Nephron (organoid): ENCODE results near the gene GMDS.

Experiments
- H3K27ac Mint-ChIP-seq, 3 experiments: 2 replicates each; pipeline ENCODE4 v1.8.0; 2020; ENCODE audit warnings: mixed read lengths in 3 of 3, mild to moderate bottlenecking in 2 of 3, moderate library complexity in 1 of 3
- H3K27me3 Mint-ChIP-seq: 2 replicates; pipeline ENCODE4 v1.8.0; 2021; ENCODE audit warnings: low read depth, mild to moderate bottlenecking, moderate library complexity, mixed read lengths
- H3K36me3 Mint-ChIP-seq: 2 replicates; pipeline ENCODE4 v1.8.0; 2020; ENCODE audit warnings: low read depth, mixed read lengths
- H3K4me1 Mint-ChIP-seq: 2 replicates; pipeline ENCODE4 v1.8.0; 2020; ENCODE audit warnings: mixed read lengths
- H3K4me3 Mint-ChIP-seq, 3 experiments: 2 replicates each; pipeline ENCODE4 v1.8.0; 2020; ENCODE audit warnings: mild to moderate bottlenecking in 3 of 3, mixed read lengths in 3 of 3, moderate library complexity in 2 of 3
- H3K9me3 Mint-ChIP-seq: 2 replicates; pipeline ENCODE4 v1.8.0; 2020; ENCODE audit warnings: mixed read lengths
- TF ChIP-seq, protein P1 (sequence below), 3 experiments: fragments of 200-600 bp; sonication (generic); IDR thresholded peaks; one replicate each; pipeline ENCODE4 v1.5.0; 2021; ENCODE audit warnings: antibody characterized with exemption in 3 of 3; ENCODE audit not compliant: unreplicated experiment in 3 of 3

GMDS gene

DNA sequence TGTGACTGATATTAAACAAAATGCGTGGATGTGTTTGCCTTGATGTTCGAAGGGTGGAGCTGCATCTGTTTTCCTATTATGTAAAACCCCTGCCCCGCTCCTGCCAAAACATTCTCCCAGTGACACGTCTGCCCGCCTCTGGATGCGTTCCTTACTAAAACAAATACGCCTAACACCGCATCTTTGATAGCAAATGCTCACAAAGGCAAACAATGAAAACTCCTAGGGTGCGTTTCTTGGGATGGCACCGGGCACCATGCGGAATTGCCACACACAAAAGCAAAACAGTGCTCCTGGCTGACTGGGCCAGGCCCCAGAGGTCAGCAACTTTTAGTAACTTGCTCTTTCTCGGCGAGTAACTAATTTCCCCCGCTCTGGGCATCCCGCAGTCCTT is 644.6 kb downstream of the GMDS start:
- no peaks in the 10 kb centered on the region for H3K9me3 Mint-ChIP-seq
- TF ChIP-seq, protein P1, sequence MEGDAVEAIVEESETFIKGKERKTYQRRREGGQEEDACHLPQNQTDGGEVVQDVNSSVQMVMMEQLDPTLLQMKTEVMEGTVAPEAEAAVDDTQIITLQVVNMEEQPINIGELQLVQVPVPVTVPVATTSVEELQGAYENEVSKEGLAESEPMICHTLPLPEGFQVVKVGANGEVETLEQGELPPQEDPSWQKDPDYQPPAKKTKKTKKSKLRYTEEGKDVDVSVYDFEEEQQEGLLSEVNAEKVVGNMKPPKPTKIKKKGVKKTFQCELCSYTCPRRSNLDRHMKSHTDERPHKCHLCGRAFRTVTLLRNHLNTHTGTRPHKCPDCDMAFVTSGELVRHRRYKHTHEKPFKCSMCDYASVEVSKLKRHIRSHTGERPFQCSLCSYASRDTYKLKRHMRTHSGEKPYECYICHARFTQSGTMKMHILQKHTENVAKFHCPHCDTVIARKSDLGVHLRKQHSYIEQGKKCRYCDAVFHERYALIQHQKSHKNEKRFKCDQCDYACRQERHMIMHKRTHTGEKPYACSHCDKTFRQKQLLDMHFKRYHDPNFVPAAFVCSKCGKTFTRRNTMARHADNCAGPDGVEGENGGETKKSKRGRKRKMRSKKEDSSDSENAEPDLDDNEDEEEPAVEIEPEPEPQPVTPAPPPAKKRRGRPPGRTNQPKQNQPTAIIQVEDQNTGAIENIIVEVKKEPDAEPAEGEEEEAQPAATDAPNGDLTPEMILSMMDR (IDR thresholded peaks at IDR 0.05; ENCODE audit: unreplicated experiment in 3 of 3) = no peak
- H3K4me3 Mint-ChIP-seq = no peak overlapping the region
- no peak overlapping the region for H3K27ac Mint-ChIP-seq
- no peaks in the 10 kb centered on the region for H3K36me3 Mint-ChIP-seq
- H3K27me3 Mint-ChIP-seq = peaks cover 81% of the 10 kb centered on the region
- H3K4me1 Mint-ChIP-seq = peaks cover 21% of the 10 kb centered on the region

DNA sequence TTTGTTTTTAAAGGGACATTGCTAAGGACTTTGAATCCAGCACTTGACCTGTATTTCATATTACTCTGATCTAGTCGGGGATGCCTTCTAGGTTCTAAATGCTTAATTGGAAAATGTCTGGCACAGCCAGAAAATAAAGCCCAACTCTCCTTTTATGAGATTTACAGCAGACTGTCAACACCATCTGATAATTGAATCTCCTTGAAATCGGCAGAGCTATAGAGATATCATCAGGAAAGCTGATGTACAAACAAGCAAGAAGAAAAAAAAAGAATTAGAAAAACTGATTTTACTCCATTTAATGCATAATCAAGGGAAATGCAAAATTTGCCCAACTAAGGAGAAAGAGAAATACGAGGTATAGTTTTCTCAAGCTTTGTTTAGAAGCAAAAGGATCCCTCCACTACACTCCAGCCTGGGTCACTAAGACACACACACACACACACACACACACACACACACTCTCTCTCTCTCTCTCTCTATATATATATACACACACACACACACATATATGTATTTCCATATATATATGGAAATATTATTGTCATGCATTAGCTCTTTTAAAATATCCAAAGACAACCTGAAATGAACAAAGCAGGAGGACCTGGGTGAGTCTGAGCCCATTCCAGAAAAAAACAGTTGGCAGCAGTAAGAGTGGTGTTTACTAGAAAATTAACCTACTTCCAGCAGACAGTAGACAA is 645.2 kb downstream of the GMDS start:
- Mint-ChIP-seq H3K4me1 (peaks cover 21% of the 10 kb centered on the region), H3K27me3 (peaks cover 75% of the 10 kb centered on the region), H3K27ac (no peak overlapping the region), H3K9me3 (no peaks in the 10 kb centered on the region), H3K4me3 (no peak overlapping the region), H3K36me3 (no peaks in the 10 kb centered on the region)
- TF ChIP-seq, protein P1 (IDR thresholded peaks at IDR 0.05; ENCODE audit: unreplicated experiment in 3 of 3) = no peak

DNA sequence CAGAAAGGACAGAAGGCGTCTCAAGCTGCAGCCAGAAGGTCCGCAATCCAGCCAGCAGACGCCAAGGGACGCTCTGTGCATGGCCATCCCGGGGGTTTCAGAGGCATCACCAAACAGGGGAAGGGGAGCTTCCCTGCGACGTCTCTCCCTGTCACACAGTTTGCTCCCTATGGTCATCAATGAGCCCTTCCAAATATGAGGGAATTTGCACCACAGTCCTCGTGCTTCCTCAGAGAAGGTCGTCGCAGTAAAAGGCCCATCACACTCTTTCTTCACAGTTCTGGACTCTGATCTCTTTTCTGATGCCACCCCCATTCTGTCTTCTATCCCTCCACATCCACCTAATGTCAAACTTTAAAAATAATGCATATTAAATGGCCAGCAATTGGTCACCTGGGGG is 645.9 kb downstream of the GMDS start:
- Mint-ChIP-seq H3K36me3 (no peaks in the 10 kb centered on the region), H3K4me1 (peaks cover 21% of the 10 kb centered on the region), H3K27ac (no peak overlapping the region)

DNA sequence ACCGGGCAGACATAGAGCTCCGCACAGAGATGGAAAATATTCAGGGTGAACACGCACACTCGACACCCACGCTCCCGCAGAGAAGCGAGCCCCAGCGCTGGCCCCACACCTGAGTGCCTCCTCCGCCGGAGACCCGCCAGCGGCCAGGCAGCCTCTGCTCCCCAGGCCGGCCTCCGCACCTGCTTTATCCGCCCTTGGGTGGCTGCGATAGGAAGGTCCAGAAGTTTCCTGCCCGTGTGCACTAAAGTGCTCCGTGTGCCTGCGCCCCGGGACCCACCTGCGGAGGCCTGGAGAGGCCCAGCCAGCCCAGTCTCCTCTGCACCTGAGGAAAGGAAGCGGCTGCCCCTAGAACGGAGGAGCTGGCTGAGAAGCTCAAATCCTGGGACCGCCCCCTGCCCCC is 646.5 kb downstream of the GMDS start:
- TF ChIP-seq, protein P1 (IDR thresholded peaks at IDR 0.05; ENCODE audit: unreplicated experiment in 3 of 3) = no peak
- Mint-ChIP-seq H3K27me3 (peaks cover 80% of the 10 kb centered on the region), H3K4me3 (no peak overlapping the region), H3K36me3 (no peaks in the 10 kb centered on the region), H3K9me3 (no peaks in the 10 kb centered on the region), H3K27ac (no peak overlapping the region), H3K4me1 (peaks cover 21% of the 10 kb centered on the region)

More for the DNA sequence above, 645.9 kb downstream of the GMDS start:
- H3K9me3 Mint-ChIP-seq = no peaks in the 10 kb centered on the region
- peaks cover 79% of the 10 kb centered on the region for H3K27me3 Mint-ChIP-seq
- TF ChIP-seq, protein P1 (IDR thresholded peaks at IDR 0.05; ENCODE audit: unreplicated experiment in 3 of 3) = no peak
- H3K4me3 Mint-ChIP-seq = no peak overlapping the region

DNA sequence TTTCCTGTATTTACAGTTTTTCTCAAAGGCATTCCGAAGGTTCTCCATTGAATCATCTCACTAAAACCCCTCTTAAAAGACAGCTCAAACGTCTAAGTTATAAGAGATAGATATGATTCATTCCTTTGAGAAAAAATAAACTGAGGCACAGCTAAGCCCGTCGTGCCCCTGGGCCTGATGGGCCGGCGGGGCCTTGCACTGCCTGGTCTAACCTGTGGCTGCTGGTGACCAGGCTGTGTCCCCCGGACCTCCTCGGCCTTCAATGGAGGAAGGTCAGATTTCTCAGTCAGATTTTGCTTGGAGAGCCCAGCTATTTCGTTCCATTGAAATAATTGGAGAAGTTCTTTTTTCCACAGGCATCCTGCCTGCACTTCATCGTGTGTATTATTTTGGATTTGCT is 647.0 kb downstream of the GMDS start:
- H3K36me3 Mint-ChIP-seq = no peaks in the 10 kb centered on the region
- peaks cover 80% of the 10 kb centered on the region for H3K27me3 Mint-ChIP-seq
- no peak overlapping the region for H3K4me3 Mint-ChIP-seq
- peak overlapping the region in 1 of 3 experiments; percentile 2 for H3K27ac Mint-ChIP-seq
- TF ChIP-seq, protein P1 (IDR thresholded peaks at IDR 0.05; ENCODE audit: unreplicated experiment in 3 of 3) = no peak
- peaks cover 21% of the 10 kb centered on the region for H3K4me1 Mint-ChIP-seq
- no peaks in the 10 kb centered on the region for H3K9me3 Mint-ChIP-seq

DNA sequence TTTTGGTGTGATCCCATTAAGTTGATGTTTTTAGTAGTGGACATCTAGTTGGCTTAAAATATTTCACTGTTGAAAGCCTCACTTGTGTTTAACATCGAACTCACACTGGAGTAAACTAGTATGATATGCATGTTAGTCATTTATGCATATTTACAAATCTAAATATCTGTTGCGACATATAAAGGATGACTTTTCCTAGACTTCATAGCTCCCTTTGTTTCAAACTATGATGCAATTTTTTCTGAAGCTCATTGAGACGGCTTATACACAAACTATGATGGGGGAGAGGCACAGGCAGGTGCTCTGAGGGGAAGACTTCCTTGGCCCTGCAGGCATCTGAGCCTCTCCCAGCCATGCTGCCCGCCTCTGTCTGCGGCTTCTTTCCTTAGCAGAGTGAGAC is 647.5 kb downstream of the GMDS start:
- Mint-ChIP-seq H3K4me3 (peak overlapping the region in 1 of 3 experiments; percentile 23), H3K9me3 (no peaks in the 10 kb centered on the region), H3K27me3 (peaks cover 78% of the 10 kb centered on the region), H3K27ac (peak overlapping the region in 1 of 3 experiments; percentile 2), H3K4me1 (peaks cover 21% of the 10 kb centered on the region), H3K36me3 (no peaks in the 10 kb centered on the region)
- TF ChIP-seq, protein P1 (IDR thresholded peaks at IDR 0.05; ENCODE audit: unreplicated experiment in 3 of 3) = no peak
